Activated CD8-positive, alpha-beta memory T cell treated with anti-CD3 and anti-CD28 coated beads, Interleukin-2, amount 50 U/mL, for 24 hours (primary cell): ENCODE results near the gene DDX10.

Experiments used
- DNase-seq: peaks from one replicate; pipeline ENCODE4 v3.0.0-alpha.2; 2020; ENCODE audit errors: extremely low read depth

The DDX10 gene

GRCh38 chr11:108983636-108984420 lies 319.0 kb downstream of the DDX10 start:
- DNase-seq: no peak

GRCh38 chr11:108984523-108984922 lies 319.7 kb downstream of the DDX10 start:
- no peak for DNase-seq

DNA sequence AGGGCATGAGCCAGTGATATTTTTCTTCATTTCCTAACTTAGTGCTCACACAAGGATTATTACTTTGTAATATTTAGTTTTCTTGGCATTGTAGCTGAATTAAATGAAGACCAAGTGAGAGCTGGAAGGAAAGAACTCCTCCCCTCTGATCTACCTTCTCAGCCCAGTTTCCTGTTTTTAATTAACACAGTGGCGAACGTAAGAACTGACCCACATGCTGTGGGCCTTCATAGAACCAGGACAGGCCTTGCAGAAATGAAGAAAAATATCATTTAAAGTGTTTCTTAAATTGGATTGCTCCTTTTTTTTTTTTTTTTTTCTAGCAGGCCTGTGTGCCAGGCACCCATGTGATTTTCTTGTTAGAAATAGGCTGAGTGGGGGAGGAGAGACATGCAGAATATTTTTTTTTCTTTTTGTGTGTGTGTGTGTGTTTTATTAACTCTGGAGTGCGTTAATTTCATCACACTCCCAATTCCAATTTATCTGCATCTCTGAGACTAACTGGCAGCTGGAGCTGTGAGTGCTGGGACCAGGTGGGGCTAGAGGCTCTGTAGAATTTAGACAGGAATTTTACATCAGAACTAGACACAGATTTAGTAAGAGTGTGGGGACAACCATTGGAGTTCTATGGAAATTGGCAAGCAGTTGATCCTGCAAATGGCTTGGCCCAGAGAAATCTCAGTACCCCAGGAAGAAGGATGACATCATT lies 320.5 kb downstream of the DDX10 start:
- DNase-seq: no peak

DNA sequence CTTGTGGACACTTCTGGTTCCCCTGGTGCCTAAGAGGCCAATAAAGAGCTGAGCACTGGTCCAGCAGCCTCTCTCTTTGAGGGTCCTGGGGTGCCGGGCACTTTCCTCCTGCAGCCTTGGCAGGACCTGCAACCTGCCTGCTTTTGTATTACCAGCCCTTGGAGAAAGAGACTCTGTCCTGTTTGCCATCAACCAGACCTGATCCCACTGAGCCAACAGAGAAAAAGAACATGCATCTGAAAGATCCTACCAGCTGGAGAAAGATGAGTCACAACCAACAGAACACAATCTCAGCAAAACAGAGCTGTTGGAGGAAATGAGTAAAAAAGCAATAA lies 321.0 kb downstream of the DDX10 start:
- no peak for DNase-seq
